ENCODE data around the gene RNF141.

- no peak for TF ChIP-seq CTCF (IDR thresholded peaks at IDR 0.05)
- TF ChIP-seq POLR2A (IDR thresholded peaks at IDR 0.05): no peak
Measured at GRCh38 chr11:10565493-10565892, 24.5 kb upstream of the RNF141 start.
